HG03378 (cell line): ENCODE data around the gene C8G.

Source experiments
- ATAC-seq: cut with Tn5 transposase; IDR thresholded peaks from one replicate; pipeline ENCODE4 v1.9.1; 2021; ENCODE audit warnings: mild to moderate bottlenecking, moderate library complexity; ENCODE audit not compliant: unreplicated experiment

The C8G gene

DNA sequence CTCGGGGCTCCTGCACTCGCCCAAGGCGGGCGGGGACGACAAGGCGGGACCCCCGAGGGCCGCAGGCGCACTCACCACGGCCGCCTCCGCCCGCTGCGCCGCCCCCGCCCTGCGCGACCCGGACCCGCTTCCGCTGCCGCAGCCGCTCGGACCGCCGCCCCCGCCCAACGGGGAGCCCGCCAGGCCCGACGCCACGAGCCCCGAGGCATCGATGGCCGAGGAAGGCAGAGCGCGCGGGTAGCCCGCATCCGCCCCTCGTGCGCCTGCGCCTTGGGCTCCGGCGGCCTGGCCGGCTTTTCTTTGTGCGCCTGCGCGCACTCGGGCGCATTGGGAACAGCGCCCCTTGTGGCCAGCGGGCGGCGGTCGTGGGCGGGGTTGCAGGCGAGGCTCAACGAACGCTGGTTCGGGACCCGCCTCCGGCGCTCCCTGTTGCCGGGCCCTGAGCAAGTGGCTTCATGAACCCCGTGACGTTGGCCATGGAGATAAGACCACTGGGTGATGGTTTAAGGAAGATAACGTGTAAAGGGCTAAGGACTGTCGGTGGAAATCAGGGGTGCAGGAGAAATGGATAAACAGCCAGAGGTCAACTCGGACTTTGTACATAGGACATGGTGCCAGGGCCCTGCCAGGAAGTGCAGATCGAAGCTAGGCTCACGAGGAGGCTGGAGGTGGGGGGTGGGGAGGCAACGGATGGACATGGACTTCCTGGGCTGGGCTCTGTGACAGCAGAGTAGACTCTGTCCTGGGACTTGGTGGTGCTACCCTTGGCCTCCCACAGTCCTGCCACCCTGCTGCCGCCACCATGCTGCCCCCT lies at the start of gene C8G, which contains the start of gene FBXW5:
C8G (plus strand) TSS at position 725 of the 814 bp plus-strand sequence; CDS start at position 803, 78 bp downstream.
FBXW5 (minus strand) TSS at position 220 of the 814 bp plus-strand sequence. CDS start 655 bp downstream, outside the sequence.
- peak; percentile 44 for ATAC-seq

GRCh38 chr9:136896027-136896426 lies 49.0 kb upstream of the C8G start:
- ATAC-seq = no peak

DNA sequence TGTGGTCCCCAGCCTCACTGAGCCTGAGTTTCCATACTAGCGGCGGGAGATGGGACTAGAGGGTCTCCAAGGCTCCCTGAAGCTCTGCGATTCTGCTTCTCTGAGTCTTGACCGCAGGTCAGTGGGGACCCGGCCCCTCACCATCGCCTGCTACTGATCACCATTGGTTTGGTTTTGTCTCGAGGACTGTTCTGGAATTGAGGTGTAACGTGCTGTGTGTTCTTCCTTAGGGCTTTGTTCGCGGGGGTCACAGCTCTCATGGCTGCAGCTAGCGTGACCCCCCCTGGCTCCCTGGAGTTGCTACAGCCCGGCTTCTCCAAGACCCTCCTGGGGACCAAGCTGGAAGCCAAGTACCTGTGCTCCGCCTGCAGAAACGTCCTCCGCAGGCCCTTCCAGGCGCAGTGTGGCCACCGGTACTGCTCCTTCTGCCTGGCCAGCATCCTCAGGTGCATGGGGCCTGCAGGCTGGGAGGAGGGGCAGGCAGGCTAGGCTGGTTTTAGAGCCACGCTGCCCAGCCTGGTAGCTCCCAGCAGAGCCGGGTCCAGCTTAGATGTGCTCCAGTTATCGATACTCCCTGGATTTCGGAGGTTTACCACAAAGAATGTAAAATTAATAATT lies 46.5 kb upstream of the C8G start:
- no peak for ATAC-seq

GRCh38 chr9:136899196-136899595 lies 45.8 kb upstream of the C8G start:
- no peak for ATAC-seq

DNA sequence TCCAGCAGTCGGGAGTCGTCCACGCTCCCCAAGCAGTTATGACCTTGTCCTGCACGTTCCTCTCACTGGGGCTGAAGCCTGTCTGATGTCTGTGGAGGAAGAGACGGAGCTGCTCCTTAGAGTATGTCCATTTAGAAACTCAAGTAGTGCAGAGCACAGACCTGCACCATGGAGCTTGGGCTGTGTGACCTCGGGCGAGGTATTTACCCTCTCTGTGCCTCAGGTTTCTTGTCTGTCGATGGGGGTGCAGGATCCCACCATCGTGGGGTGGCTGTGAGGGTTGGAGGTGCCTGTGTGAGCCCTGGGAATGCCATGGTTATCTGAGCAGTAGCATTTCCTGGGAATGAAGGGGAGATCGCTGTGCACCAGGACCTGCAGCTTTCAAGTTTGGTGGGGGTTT lies 44.5 kb upstream of the C8G start:
- ATAC-seq = no peak

DNA sequence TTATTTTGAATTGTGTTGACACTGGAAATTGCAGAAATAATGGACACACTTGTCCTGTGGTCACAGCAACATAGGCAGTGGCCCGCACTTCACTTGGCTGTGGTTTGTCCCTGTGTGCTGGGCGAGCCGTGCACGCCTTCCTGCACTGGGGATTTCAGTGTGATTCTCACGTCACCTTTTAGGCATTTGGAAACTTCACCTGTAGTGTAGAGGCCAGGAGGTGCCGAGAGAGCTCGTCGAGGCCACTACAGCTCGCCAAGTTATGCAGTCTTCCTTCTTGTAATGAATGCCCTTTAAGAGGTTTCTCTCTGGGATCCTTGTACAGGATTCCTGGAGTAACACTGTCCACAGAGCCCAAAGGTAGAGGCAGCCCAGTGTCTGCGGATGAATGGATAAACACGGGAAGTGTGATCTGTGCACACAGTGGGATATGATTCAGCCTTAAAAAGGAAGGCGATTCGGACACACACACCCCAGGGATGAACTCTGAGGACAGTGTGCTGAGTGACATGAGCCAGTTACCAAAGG lies 44.0 kb upstream of the C8G start:
- no peak for ATAC-seq

DNA sequence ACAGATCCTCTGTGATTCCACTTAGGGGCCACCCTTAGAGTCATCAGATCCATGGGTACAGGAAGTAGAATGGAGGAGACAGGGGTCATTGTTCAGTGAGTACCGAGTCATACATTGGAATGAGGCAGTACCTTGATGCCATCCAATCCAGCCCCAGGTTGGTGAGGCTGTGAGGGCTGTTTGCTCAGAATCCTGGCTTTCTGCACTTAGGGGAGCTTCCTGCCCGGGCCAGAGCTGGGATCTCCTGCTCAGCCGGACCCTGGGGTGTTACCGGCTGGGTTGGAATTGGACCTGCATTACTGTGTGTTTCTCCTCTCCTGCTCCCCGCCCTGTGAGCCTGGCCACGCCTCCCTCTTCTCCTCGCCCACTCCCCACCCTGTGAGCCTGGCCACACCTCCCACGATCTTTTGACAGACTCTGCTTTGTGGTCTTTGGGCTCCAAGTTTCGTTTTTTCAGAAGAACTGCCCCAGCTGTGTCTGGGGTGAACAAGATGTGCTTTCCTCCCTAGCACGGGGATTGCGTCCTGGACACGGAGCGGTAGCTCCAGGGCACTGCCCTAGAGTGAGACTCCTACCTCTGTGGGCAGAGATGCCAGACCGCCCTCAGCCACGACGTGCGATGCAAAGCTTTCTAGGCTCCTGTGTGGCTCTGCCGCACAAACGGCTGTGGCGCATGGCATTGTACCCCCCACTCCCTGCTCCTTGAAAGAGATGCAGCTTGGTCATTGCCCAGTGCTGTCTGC lies 43.4 kb upstream of the C8G start:
- peak; percentile 57 for ATAC-seq

DNA sequence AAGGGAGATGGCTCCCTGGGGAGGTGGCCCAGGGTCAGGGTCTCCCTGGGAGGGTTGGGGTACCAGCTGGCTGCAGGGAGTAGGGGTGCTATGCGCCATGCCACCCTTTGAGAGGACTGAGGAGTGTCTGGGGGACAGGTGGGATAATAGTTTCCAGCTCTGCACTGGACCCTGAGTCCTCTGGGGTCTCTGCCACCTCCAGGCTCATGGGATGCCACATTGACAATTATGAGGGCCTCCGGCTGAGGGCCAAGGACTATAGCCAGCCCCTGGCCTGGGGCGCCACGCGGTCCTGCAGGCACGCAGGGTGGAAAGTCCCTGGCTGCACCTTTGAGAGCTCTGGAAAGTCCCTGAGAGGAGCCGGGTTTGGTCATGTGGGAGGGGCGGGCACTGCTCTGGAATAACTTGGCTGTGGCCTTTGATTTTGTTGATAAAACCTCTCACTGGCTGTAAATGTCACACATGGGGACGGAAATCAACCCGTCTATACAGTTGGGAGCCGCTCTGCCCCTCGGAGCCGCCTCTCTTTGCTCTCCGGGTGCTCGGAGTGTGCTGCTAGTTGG lies 42.7 kb upstream of the C8G start:
- ATAC-seq = peak; percentile 54

DNA sequence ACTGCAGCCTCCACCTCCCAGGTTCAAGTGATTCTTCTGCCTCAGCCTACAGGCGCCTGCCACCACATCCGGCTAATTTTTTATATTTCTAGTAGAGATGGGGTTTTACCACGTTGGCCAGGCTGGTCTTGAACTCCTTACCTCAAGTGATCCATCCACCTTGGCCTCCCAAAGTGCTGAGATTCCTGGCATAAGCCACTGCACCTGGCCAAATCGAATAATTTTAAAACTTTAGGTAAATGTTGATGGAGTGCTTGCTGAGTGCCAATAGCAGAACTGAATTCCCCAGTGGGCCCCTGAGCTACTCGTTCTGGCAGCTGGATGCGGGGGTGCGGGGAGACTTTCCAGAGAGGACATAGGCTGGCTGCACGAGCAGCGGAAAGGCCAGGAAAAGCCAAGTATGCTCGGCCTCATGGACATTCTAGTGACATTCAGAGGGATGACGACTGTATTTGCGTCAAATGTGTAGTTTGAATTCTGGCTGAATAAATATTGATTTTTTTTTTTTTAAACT lies 41.9 kb upstream of the C8G start:
- no peak for ATAC-seq

DNA sequence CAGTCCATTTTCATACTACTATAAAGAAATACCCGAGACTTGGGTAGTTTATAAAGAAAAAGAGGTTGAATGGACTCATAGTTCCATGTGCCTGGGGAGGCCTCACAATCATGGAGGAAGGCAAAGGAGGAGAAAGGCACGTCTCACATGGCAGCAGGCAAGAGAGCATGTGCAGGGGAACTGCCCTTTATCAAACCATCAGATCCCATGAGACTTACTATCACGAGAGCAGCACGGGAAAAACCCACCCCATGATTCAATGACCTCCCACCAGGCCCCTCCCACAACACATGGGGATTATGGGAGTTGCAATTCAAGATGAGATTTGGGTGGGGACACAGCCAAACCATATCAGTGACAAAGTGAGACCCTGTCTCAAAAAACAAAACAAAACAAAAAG lies 38.8 kb upstream of the C8G start:
- ATAC-seq = no peak

GRCh38 chr9:136907011-136907914 lies 37.8 kb upstream of the C8G start:
- no peak for ATAC-seq

GRCh38 chr9:136910197-136910900 lies 34.7 kb upstream of the C8G start:
- ATAC-seq = no peak

DNA sequence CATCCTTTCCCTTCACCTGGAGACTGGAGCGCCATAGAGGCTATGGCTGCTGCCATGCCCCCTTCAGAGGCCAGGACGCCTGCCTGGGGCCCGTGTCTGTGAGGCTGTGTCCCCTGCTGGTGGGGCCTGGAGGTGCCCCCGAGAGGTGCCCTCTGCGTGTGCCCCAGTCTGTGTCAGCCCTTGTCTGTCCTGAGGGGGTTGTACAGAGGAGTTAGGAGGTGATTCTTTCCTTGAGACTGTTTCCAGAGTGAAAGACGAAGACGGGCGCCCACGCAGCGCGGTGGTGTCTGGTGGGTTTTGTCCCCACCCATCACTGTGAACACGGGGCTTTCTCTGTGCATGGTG lies 34.2 kb upstream of the C8G start:
- ATAC-seq = no peak

DNA sequence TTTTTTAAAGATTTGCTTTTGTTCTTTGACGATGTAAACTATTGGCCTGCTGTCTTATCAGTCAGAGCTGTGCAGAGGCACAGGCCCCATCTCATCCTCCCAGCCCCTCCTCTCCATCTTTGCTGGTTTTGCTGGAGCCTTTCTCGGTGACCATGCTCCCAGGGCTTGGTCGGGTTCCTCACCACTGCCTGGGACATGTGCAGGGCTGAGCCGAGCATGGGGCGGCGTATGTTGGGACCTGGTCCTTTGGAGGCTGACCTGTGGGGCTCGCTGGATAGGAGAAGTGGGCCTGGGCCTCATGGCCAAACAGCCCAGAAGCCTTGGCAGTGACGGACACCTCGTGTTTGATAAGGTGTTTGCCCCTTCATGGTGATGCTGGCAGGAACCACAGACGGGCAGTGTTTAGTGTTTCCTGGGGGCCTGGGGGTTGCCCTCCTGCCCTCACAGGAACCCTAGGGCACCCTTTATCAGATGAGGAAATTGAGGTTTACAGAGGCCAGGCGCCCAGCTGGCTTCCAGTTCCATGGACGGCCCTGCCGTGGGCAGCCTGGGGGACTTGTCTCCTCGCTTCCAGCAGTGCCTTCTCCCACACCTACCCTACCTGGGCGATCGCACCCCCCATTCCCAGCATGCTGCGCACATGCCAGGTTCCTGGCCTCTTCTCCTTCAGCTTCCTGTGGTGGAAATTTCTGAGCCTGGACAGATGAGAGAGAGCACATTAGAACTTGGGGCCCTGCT lies 31.2 kb upstream of the C8G start:
- ATAC-seq = no peak

DNA sequence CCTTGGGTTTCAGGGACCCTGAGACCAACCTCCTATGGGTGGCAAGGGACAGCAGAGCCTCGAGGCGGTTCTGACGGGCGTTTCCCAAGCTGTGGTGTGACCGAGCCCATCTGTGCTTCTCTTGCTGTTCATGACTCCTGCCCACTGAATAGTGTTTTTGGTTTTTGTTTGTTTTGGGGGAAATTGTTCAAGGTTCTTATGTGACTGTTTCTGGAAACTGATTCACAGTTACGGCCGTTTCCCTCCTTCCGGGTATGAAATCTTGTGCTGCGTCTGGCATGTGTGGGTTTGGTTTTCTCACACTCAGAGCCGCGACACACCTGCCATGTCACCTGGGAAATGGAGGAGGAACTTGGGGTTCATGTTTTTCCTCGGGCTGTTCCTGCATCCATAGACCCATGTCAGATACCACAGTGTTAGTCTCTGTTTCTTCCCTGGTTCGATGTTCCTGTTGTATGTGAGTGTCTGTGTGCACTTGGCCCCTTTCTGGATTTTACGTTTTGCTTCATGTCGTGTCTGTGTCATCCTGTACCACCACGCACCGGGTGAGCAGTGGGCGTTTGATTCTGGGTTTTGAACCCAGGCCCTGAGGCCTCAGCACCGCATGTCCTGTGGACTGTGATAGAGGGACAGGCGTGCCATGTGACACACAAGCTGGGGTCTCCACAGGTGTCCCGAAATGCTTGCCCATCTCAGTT lies 29.3 kb upstream of the C8G start:
- ATAC-seq = no peak

GRCh38 chr9:136916330-136917184 lies 28.5 kb upstream of the C8G start:
- no peak for ATAC-seq

DNA sequence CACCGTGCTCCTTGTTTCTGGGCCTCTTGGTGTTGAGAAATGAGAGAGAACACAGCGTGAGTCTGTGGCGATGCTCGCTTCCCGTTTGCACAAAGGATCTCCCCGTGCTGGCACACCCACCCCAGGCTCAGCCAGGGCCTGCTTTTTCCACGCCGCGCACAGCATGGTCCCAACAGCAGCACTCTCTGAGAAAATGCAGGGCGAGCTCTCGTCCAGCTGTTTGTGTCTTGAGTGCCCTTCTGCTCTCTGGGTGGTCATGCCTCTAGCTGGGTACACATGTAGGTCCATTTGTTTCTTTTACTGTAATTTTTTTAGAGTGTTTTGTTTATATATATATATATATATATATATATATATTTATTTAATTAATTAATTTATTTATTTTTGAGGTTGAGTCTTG lies 27.1 kb upstream of the C8G start:
- ATAC-seq = no peak
